SW480 (cell line): ENCODE measurements around the gene FOLH1.
"Not testable (repeated sequence)": the region's sequence is repeated elsewhere in the genome, so short reads cannot be mapped to it uniquely, and the experiment has no call there.

ENCODE experiments used
- DNase-seq: peaks from one replicate; pipeline ENCODE4 v3.0.0-alpha.2; 2016; ENCODE audit warnings: low spot score

Gene FOLH1

DNA sequence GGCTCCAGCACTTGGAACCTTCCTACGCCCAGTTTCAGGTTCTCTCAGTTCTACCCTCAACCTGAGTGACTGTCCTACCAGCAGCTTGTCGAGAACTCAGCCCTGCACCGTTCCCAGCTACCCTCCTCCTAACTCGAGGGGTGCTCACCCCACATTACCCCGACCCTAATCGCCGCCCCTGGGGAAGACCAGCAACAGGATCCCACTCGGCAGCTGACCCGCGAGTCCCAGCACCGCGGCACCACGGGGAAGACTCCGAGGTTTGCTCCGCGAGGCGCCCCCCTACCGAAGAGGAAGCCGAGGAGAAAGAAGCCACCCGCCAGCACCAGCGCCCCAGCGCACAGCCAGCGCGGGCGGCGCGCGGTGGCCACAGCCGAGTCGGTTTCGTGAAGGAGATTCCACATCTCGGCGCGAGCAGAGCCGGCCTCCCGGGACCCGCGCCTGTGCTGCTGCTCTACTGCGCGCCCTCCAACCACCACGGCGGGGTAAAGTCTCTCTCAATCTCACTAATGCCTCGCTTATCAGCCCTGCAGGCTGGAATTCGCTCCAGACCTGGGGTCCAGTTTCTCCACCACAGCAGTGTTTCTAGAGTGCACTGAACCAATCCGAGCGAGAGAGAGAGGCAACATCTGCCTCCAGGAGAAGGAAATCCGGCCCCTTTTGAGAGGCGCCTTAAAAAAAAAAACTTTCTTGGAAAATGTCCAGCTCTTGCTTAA is at the start of gene FOLH1:
TSS of gene FOLH1 (minus strand) at position 597 of the 716 bp plus-strand sequence. CDS start at position 404, 193 bp downstream.
- DNase-seq: no peak

DNA sequence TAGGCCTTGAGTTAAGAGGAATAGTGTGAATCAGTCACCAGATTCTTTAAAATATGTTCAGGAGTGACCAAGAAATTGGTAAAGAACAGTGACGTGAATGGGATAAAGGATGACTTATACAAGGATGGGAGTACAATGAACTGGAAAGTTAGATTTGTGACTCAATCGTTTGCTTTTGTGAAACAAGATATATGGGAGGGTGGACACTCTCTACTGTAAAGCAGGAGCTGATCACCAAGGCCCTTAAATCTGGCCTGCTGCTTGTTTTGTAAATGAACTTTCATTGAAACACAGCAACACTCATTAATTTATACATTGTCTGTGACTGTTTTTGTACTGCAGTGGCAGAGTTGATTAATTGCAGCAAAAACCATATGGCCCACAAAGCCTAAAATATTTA is 46.7 kb upstream of the FOLH1 start:
- not testable (repeated sequence) for DNase-seq

DNA sequence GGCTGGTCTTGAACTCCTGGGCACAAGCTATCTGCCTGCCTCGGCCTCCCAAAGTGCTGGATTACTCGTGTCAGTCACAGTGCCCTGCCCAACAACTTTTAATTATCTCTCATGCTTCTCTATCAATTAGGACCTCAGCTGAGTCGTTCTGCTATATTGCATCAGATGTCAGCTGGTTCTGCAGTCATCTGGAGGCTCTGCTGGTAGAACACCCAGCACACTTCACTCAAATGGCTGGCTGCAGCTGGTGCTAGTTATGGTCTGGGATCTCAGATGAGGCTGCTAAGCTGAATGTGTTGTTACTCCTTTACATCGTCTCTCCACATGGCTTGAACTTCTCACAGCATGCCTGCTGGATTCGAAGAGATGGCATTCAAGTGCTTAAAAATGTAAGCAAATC is 42.8 kb upstream of the FOLH1 start:
- not testable (repeated sequence) for DNase-seq

DNA sequence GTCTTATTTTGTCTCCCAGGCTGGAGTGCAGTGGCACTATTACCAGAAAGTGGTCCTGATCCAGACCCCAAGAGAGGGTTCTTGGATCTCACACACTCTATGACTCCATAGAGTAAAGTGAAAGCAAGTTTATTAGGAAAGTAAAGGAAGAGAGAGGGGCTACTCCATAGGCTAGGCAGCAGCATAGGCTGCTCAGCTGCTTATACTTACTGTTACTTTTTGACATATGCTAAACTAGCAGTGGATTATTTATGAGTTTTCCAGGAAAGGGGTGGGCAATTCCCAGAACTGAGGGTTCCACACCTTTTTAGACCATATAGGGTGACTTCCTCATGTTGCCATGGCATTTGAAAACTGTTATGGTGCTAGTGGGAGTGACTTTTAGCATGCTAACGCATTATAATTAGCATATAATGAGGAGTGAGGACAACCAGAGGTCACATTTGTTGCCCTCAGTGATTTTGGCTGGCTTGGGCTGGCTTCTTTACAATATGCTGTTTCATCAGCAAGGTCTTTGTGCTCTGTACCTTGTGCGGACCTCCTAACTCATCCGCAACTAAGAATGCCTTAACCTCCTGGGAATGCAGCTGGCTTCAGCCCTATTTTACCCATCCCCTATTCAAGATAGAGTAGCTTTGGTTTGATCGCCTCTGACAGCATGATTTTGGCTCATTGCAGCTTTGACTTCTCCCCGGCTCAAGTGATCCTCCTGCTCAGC is 42.2 kb upstream of the FOLH1 start:
- not testable (repeated sequence) for DNase-seq

DNA sequence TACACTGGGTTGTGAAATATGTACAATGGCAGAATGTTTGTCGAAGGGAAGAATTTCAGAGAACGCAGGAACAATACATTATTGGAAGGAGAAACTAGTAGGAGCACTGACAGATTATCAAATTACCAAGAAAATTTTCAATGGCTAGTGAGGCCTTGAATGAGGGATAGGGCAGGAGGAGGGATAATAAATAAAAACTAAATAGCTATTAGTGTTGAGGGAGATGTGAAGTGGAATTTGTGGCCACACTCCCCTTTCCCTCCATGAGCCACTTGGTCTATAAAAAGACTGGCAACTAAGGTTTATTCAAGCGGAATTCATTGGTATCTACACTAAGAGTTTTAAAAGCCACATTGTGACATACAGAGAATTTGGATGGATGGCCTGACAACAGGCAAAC is 41.0 kb upstream of the FOLH1 start:
- DNase-seq: not testable (repeated sequence)

DNA sequence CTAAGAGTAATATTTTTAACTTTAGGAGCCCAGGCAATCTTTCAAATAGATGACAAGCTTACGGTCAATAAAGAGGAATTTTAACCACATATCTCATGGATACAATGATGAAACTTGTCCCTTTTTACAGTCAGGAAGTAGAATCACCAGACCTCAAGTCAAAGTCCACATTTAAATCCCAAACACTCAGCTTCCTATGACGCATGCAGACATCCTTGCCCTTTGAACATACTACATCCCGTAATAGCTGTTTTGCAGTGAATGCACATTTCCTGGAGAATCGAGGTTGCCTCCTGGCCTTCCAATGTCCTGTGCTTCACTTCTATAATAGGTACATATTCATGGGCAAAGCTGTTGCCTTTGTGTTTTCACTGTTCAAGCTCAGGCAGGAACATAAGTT is 25.3 kb upstream of the FOLH1 start:
- peak; percentile 2 for DNase-seq

DNA sequence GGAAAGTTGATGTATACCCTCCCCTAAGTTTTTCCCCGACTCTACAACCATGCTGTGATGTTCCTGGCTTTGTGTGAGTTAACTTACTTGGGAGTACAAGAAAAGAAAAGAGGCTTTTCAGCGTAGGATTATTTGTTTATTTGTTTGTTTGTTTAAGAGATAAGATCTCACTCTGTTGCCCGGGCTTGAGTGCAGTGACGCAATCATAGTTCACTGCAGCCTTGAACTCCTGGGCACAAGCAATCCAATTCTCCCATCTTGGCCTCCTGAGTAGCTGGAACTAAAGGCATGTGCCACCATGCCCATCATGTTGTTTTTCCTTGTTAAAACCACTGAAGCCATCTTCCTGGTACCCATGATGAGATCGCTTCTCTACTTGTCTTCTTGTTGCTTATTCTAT is 24.6 kb upstream of the FOLH1 start:
- DNase-seq: not testable (repeated sequence)

DNA sequence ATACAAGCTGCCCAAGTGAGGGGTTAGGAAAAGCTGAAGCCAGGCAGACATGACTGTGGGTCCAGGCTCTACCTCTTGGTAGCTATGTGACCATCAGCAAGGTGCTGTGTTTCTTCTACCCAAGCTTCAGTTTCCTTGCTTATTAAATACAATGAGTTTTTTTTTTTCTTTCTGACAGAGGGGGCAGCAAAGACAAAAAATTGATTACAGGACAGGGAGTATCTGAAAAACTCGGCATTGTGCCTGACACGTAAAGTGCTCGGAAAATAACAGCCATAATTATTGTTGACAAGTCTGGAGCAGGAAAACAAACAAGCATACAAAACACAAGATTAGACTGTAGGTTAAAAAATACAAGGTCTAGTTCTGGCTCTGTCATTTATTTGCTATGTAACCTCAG is 23.3 kb upstream of the FOLH1 start:
- not testable (repeated sequence) for DNase-seq

DNA sequence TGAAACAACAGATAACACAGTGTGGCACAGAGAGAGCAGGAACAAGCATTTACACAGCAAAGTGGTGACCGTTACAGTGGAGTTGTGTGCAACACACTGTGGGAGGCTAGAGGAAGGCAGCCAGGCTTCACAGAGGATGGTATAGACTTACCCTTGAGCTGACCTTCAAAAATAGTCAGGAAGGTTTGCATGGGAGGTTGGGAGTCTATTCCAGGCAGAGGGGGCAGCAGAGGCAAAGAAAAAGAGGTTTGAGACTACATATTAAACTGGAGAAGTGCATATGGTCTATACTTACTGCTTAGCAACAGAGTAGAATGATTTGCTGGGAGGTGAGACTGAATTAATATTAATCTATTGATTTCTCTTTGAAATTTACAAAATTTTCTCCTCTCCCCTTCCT is 22.1 kb upstream of the FOLH1 start:
- not testable (repeated sequence) for DNase-seq

DNA sequence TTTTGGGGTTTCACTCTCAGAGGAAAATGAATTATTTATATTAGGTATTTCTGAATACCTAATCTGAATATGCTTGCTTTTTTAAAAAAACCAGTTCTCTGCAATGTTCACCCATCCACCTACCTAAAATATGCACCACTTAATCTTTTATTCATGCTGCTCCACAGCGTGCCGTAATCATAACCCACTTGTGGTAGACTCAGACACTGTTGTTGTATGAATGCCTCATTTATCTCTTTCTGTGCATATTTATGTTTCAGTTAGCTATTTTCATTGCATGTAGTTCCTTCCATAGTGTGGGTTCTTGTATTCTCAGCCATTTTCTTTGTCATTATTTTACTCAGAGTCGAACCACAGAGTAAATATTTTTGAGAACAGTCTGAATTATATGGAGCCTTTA is 21.6 kb upstream of the FOLH1 start:
- not testable (repeated sequence) for DNase-seq

DNA sequence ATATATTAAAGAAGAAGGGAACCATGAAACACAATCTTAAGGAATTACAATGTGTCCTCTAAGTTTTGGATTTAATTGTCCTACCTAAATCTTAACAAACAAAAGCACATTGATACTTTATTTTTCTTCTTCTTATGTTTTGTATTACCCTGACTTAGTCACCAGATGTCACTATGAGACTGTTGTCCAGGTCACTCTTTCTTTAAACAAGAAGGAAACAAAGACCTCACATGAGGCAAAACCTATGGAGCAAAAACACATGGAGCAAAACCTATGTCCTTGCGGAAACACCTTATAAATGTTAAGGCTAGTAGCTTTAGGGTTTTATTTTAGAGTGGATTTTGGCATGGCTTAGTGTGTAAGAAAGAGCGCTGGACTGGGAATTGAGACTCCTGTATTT is 20.7 kb upstream of the FOLH1 start:
- peak; percentile 13 for DNase-seq

DNA sequence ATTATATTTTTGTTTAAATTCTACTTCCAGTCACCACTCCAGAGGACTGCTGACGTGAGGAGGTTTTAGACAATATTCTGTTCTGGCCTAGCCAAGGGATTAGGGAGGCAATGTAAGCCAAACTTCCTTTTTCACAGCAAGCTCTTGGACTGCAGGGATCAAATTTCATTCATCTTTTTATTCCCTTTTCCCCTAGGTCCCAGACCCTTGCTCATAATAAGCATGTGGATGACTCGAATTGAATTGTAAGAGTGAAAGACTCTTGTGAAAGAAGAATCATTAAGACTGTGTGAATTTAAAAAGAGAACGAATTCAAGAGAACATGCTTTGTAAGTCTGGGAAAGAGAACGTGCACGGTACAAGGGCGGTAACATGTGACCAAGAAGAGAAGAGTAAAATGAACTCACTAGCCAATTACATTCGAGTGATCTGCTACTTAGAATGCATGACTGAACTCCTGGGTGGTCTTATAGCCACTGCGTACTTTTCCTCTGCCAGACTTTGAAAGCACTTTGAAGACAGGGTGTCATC is 16.9 kb upstream of the FOLH1 start:
- DNase-seq: not testable (repeated sequence)

DNA sequence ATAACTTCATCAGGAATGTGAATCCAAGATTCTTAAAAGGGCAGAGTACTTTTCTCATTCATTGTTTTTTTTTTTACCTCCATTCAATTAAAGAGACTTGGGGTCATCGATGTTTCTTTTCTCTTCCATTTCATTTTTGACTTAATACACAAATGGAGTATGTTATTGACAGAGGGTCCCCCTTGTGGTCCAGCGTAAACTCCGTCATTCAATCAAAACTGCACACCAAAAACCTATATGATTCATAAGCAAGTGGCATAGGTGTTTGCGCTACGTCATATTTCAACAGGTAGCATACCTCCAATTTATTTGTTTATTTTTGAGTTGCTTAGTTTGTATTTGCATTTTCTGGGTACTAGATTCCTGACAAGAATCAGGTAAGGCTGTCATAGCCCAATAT is 12.7 kb upstream of the FOLH1 start:
- no peak for DNase-seq

DNA sequence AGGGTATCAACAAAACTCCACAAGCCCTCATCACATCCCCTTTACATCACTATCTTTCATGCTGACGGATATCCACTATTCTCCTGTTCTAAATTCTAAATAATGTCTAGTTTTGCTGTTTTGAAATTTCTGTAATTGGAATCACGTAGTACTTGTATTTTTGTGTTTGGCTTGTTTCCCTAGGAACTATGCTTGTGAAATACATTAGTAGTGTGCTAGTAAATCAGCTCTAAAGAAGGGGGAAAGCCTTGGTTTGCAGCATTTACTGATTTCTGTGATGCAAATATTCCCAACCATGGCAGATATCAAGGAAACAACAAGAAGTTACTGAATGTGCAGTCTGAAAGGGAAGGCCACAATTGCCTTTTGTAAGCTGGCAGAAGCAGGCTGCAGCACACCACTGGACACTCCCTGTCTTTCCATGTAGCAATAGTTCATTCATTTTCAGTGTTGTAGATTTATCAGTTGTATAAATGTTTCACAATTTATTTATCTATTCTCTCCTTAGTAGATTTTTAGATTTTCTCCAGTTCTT is 4.7 kb upstream of the FOLH1 start:
- DNase-seq: no peak

DNA sequence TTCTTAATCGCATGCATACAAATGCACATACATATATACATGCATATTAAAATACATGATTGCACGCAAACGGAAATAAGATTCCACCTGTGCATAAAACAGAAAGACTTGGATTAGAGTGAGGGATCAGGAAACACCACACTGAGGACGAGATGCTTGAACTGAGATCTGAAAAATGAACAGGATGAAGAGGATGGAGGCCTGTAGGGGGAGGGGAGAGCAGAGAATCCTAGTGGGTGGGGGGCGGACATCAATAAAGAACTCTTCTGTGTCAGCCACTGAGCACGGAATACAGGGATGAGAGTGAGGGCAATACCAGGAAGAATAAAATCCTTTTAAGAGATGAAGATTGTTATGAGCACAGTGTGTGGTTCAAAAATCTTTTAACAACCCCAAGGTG is 1.4 kb downstream of the FOLH1 start:
- not testable (repeated sequence) for DNase-seq

DNA sequence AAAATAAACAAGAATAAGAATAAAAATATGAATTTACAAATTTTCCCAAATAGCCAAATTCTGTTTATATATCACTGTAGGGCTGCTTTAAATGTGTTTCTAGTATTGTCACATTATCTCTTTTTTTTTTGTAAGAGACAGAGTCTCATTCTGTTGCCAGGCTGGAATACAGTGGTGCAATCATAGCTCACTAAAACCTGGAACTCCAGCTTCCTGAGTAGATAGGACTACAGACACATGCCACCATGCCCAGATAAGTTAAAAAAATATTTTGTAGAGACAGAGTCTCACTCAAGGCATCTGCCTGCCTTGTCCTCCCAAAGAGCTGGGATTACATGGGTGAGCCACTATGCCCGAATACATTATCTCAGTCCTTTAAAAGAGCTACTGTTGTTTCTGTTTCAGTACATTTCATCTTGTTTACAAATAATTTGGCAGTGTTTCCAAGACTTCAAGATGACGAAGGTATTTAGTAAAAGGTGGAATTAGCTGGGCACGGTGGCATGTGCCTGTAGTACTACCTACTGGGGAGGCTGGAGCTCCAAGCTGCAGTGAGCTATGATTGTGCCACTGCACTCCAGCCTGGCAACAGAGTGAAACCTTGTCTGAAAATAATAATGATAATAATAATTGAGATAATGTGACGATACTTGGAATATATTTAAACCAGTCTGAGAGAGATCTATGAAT is 6.0 kb downstream of the FOLH1 start:
- no peak for DNase-seq

DNA sequence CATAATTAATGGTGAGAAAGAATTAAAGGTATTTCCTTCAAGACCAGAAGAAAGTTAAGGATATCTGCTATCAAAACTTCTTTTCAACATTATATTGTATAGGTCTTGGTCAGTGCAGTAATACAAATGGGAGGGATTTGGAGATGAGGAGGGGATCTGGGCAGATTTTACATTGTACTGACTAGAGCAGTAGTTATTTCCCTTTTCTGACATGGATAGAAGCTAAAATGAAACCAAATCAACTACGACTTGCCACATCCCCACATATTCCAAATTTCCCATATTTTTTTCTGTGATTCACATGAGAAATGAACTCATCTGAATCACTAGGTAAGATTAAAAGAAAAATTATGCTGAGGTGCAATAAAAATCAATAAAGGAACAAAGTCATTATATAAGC is 11.6 kb downstream of the FOLH1 start:
- DNase-seq: not testable (repeated sequence)

DNA sequence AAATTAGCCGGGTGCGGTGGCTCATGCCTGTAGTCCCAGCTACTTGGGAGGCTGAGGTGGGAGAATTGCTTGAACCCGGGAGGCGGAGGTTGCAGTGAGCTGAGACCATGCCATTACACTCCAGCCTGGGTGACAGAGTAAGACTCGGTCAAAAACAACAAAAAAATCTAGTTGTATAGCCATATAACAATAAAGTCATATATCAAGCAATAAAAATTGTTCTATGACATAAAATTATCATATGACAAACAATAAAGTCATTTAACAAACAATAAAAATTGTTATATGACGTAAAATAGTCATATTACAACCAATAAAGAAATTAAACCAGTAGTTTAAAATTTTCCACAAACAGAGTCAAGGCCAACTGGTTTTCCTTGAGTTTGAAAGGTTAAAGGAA is 12.4 kb downstream of the FOLH1 start:
- not testable (repeated sequence) for DNase-seq

DNA sequence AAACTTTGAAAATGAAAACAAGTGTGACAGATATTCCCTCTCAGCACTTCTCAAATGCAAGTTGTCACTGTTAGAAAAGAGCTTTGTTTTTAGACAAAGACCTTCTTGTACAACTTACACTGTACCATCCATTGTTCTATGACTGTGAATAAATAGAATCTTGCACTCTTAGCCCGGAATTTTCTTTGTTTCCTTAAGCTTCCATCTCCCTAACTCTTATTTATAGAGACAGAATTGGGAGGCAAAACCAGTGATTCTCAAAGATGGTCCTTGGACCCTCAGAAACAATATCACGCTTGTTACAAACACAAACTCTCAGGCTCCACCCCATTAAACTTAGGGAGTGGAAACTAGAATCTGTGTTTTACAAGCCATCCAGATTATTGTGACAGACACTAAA is 18.1 kb downstream of the FOLH1 start:
- not testable (repeated sequence) for DNase-seq

DNA sequence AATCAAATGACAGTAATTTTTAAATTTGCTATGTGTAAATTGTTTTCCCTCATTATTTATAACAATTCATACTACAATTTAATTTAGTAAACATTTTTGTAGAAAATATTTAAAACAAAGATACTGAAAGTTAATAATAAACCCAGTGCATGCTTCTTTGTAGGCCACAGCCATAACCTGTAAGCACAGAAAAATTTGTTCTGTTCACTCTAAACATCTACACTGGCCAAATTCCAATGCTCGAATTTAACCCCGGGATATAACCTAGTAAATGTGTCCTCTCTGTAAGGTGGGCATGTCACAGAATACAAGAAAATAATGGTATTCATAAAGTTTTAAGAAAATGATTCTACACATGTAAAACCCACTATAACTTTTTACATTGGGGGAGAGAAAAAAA is 22.2 kb downstream of the FOLH1 start:
- not testable (repeated sequence) for DNase-seq

DNA sequence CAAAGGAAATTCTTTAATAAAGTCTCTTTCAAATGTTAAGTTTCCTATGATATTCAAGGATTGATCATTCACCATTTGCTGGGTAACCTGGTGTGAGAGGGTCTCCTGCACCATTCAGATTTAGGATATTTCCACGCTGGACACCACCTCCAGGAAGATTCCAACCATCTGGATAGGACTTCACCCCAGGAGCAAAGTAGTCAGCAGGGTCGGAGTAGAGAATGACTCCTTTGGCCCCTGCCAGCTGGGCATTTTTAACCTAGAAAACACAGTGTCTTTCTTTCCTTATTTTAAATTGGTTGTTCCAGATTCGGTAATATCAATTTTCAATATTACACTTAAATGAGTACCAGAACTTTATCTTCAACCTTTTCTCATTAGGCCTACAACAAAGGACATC is 22.8 kb downstream of the FOLH1 start:
- not testable (repeated sequence) for DNase-seq

DNA sequence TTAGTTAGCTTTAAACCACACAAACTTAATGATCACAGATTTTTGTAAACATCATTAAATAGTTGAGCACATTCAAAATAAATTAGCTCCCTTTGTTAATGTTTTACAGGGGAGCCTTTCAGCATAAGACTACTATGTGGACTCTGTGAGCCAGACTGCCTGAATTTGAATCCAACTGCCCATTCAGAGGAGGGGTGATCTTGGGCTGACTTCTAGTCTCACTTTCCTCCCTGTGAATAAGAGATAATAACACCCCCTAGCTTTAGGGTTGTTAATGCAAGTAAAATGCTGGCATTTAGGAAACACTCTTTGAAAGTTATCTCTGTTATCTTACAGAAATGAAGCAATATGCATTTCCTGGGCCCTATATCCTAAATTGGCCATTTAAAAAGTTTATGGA is 23.6 kb downstream of the FOLH1 start:
- DNase-seq: not testable (repeated sequence)
